Smooth muscle cell (in vitro differentiated cells): ENCODE measurements around the gene ST3GAL3. TPM values are rescaled to one million over a fixed set of nuclear protein-coding genes. Genes with fewer than 3 reads are reported as not detected.

Experiments used
- DNase-seq: peaks from one replicate; lab custom pipeline; 2025; ENCODE audit not compliant: unreplicated experiment; lab: John Stamatoyannopoulos, UW
- H2AFZ ChIP-seq: fragments of 200-600 bp; sonication (generic); 2 replicates; pipeline ENCODE4 v1.6.0; 2016; ENCODE audit warnings: antibody characterized with exemption, low read depth, mild to moderate bottlenecking
- H3F3A ChIP-seq: fragments of 200-600 bp; sonication (generic); 2 replicates; pipeline ENCODE4 v1.6.0; 2017; ENCODE audit warnings: antibody characterized with exemption, low read depth
- H3K27ac ChIP-seq: fragments of 200-600 bp; sonication (generic); 2 replicates; pipeline ENCODE4 v1.5.1; 2016; ENCODE audit warnings: low read depth, mild to moderate bottlenecking
- H3K27me3 ChIP-seq: fragments of 200-600 bp; sonication (generic); 2 replicates; pipeline ENCODE4 v1.6.1; 2016; ENCODE audit warnings: low read depth, mild to moderate bottlenecking
- H3K36me3 ChIP-seq: fragments of 200-600 bp; sonication (generic); 2 replicates; pipeline ENCODE4 v1.5.1; 2016; ENCODE audit warnings: low read depth
- H3K4me1 ChIP-seq: fragments of 200-600 bp; sonication (generic); 2 replicates; pipeline ENCODE4 v1.5.1; 2016; ENCODE audit warnings: low read depth
- H3K4me2 ChIP-seq: fragments of 200-600 bp; sonication (generic); 2 replicates; pipeline ENCODE4 v1.6.0; 2016; ENCODE audit warnings: mild to moderate bottlenecking
- H3K4me3 ChIP-seq: fragments of 200-600 bp; sonication (generic); 2 replicates; pipeline ENCODE4 v1.5.1; 2016; ENCODE audit warnings: mild to moderate bottlenecking
- H3K79me2 ChIP-seq: fragments of 200-600 bp; sonication (generic); 2 replicates; pipeline ENCODE4 v1.6.0; 2016; ENCODE audit warnings: low read depth, mild to moderate bottlenecking
- H3K9ac ChIP-seq: fragments of 200-600 bp; sonication (generic); 2 replicates; pipeline ENCODE4 v1.6.0; 2016; ENCODE audit warnings: low read depth
- H3K9me3 ChIP-seq: fragments of 200-600 bp; sonication (generic); replicated peaks from 2 replicates; pipeline ENCODE4 v1.5.1; 2016; ENCODE audit warnings: low read depth
- H4K20me1 ChIP-seq: fragments of 200-600 bp; sonication (generic); 2 replicates; pipeline ENCODE4 v1.6.0; 2016; ENCODE audit warnings: low read depth
- CTCF ChIP-seq: fragments of 200-600 bp; sonication (generic); IDR thresholded peaks from 2 replicates; pipeline ENCODE4 v1.5.1; 2017; ENCODE audit warnings: borderline replicate concordance, mild to moderate bottlenecking, antibody characterized with exemption; ENCODE audit not compliant: insufficient read depth, poor library complexity, severe bottlenecking
- WGBS: methylation state at CpG from one replicate; pipeline ENCODE4 v1.1.7; 2016; ENCODE audit warnings: low lambda C conversion rate; 5-methylcytosine and 5-hydroxymethylcytosine counted together
- polyA plus RNA-seq: library from polyadenylated mRNA; unstranded; fragments of >200 nt; fragmentation: Nextera tagmentation; extraction: Ambion mirVana; gene quantifications from 2 replicates; pipeline ENCODE4 v1.2.1, GENCODE V29; 2016
- total RNA-seq: library from RNA; depleted of rRNA; stranded (reverse); fragments of >200 nt; gene quantifications from 2 replicates; pipeline ENCODE4 v1.2.3, GENCODE V29; 2014

The ST3GAL3 gene
- total and polyA plus RNA-seq, 2 experiments from 2014 or later = 16.0 to 16.6 TPM

GRCh38 chr1:43769350-43769908, 62.1 kb downstream of the ST3GAL3 start:
- peaks cover 21% of the 10 kb centered on the region for H3K4me1 ChIP-seq
- no peak overlapping the region for H3K9ac ChIP-seq
- DNase-seq = no peak
- H3K27me3 ChIP-seq = no peaks in the 10 kb centered on the region
- H3F3A ChIP-seq = no peaks in the 10 kb centered on the region
- no peak overlapping the region for H3K4me3 ChIP-seq
- H3K27ac ChIP-seq = no peak overlapping the region
- H3K79me2 ChIP-seq = no peaks in the 10 kb centered on the region
- H3K36me3 ChIP-seq = no peaks in the 10 kb centered on the region
- H3K4me2 ChIP-seq = no peak overlapping the region
- TF ChIP-seq CTCF = no peak
- WGBS = 88% methylated on average over 4 of the region's 4 CpGs
- H3K9me3 ChIP-seq = no peaks in the 10 kb centered on the region
- H4K20me1 ChIP-seq = peaks cover 26% of the 10 kb centered on the region
- H2AFZ ChIP-seq = no peak overlapping the region

GRCh38 chr1:43770111-43770510, 62.8 kb downstream of the ST3GAL3 start:
- no peaks in the 10 kb centered on the region for H3K27me3 ChIP-seq
- no peaks in the 10 kb centered on the region for H3K36me3 ChIP-seq
- no peak for DNase-seq
- TF ChIP-seq CTCF = no peak
- H4K20me1 ChIP-seq = peaks cover 24% of the 10 kb centered on the region
- no peak overlapping the region for H3K9ac ChIP-seq
- H3F3A ChIP-seq = no peaks in the 10 kb centered on the region
- H3K79me2 ChIP-seq = no peaks in the 10 kb centered on the region
- H3K4me1 ChIP-seq = peaks cover 21% of the 10 kb centered on the region
- no peak overlapping the region for H3K4me2 ChIP-seq
- no peak overlapping the region for H3K4me3 ChIP-seq
- H2AFZ ChIP-seq = no peak overlapping the region
- H3K9me3 ChIP-seq = no peaks in the 10 kb centered on the region
- 89% methylated on average over 2 of the region's 2 CpGs for WGBS
- no peak overlapping the region for H3K27ac ChIP-seq

- Histone ChIP-seq H3K4me3 (no peak overlapping the region), H4K20me1 (peaks cover 11% of the 10 kb centered on the region), H3K27ac (no peak overlapping the region), H3K9me3 (no peaks in the 10 kb centered on the region), H3K4me1 (no peaks in the 10 kb centered on the region), H2AFZ (no peak overlapping the region), H3K79me2 (no peaks in the 10 kb centered on the region), H3K36me3 (peaks cover 8% of the 10 kb centered on the region), H3K4me2 (no peak overlapping the region), H3K9ac (no peak overlapping the region), H3F3A (no peaks in the 10 kb centered on the region), H3K27me3 (no peaks in the 10 kb centered on the region)
- 95% methylated on average over 5 of the region's 5 CpGs for WGBS
- no peak for DNase-seq
- no peak for TF ChIP-seq CTCF
Observed at GRCh38 chr1:43772978-43773377, 65.6 kb downstream of the ST3GAL3 start.

- no peaks in the 10 kb centered on the region for H3K4me1 ChIP-seq
- H3K9me3 ChIP-seq = no peaks in the 10 kb centered on the region
- H2AFZ ChIP-seq = no peak overlapping the region
- TF ChIP-seq CTCF = no peak
- H3K4me2 ChIP-seq = no peak overlapping the region
- H3F3A ChIP-seq = no peaks in the 10 kb centered on the region
- H3K79me2 ChIP-seq = no peaks in the 10 kb centered on the region
- DNase-seq = no peak
- H3K36me3 ChIP-seq = peaks cover 8% of the 10 kb centered on the region
- H4K20me1 ChIP-seq = peaks cover 9% of the 10 kb centered on the region
- H3K4me3 ChIP-seq = no peak overlapping the region
- H3K27ac ChIP-seq = no peak overlapping the region
- H3K27me3 ChIP-seq = no peaks in the 10 kb centered on the region
- no peak overlapping the region for H3K9ac ChIP-seq
Observed at GRCh38 chr1:43773821-43774220, 66.5 kb downstream of the ST3GAL3 start.
